B cell (primary cell): ENCODE measurements around the gene ZNF641. TPM values are rescaled to one million over a fixed set of nuclear protein-coding genes. Genes with fewer than 3 reads are reported as not detected.

Experiments
- ATAC-seq: fragments of 200-7000 bp; cut with Tn5 transposase; one replicate; pipeline ENCODE4 v1.10.0; 2021; ENCODE audit warnings: low read depth, mild to moderate bottlenecking, moderate number of reproducible peaks, moderate library complexity
- CTCF ChIA-PET: fragments of 350-600 bp; sonication (Branson Sonifier 250); formaldehyde crosslinking; loops from one replicate; lab custom pipeline; 2021; ENCODE audit warnings: antibody characterized with exemption, inconsistent platforms; lab: Charles Lee
- POLR2A ChIA-PET: fragments of 350-600 bp; sonication (Branson Sonifier 250); formaldehyde crosslinking; loops from one replicate; lab custom pipeline; 2021; ENCODE audit warnings: antibody characterized with exemption; lab: Charles Lee
- DNase-seq: peaks from one replicate; pipeline ENCODE4 v3.0.0; 2013
- H2AFZ ChIP-seq: 2 replicates; pipeline ENCODE4 v1.6.1; 2012; ENCODE audit warnings: mild to moderate bottlenecking, low read depth, low read length; ENCODE audit not compliant: insufficient read depth, poor library complexity, severe bottlenecking
- H3K27ac ChIP-seq, 2 donors: 1 replicate in 1 of 2; 2 replicates in 1 of 2; pipeline ENCODE4 v1.5.1; 2012 to 2013; ENCODE audit warnings: low read length in 2 of 2, mild to moderate bottlenecking in 2 of 2, moderate library complexity in 1 of 2
- H3K27me3 ChIP-seq, 4 experiments: fragments of 200-600 bp in 1 of 4; sonication (generic) in 1 of 4; replicated peaks in 1 of 4; 1 replicate in 2 of 4; 2 replicates in 2 of 4; pipeline versions ENCODE4 v1.6.1 to v1.7.0; 2013 to 2016; ENCODE audit warnings: low read length in 3 of 4, mild to moderate bottlenecking in 2 of 4, mixed read lengths in 1 of 4, moderate library complexity in 1 of 4; ENCODE audit not compliant: insufficient read depth in 4 of 4, control insufficient read depth in 3 of 4; ENCODE audit errors: control extremely low read depth in 1 of 4
- H3K36me3 ChIP-seq, 2 experiments: replicated peaks in 1 of 2; 1 replicate in 1 of 2; 2 replicates in 1 of 2; pipeline versions ENCODE4 v1.6.1 to v1.7.1; 2013; ENCODE audit warnings: low read length in 1 of 2; ENCODE audit not compliant: insufficient read depth in 2 of 2, control insufficient read depth in 1 of 2; ENCODE audit errors: control extremely low read depth in 1 of 2, extremely low read depth in 1 of 2
- H3K4me1 ChIP-seq, 2 donors: fragments of 200-600 bp in 1 of 2; sonication (generic) in 1 of 2; 1 replicate in 1 of 2; 2 replicates in 1 of 2; pipeline versions ENCODE4 v1.5.1 to v1.6.1; 2013 to 2017; ENCODE audit warnings: low read length in 2 of 2; ENCODE audit not compliant: control insufficient read depth in 2 of 2, insufficient read depth in 2 of 2
- H3K4me2 ChIP-seq: replicated peaks from 2 replicates; pipeline ENCODE3; 2012; ENCODE audit warnings: mild to moderate bottlenecking, low read depth, low read length; ENCODE audit not compliant: poor library complexity, severe bottlenecking
- H3K4me3 ChIP-seq, 5 experiments: fragments of 200-600 bp in 1 of 5; sonication (generic) in 1 of 5; 1 replicate in 3 of 5; 2 replicates in 2 of 5; pipeline versions ENCODE4 v1.5.1 to v1.7.0; 2011 to 2016; ENCODE audit warnings: low read length in 4 of 5, mild to moderate bottlenecking in 4 of 5, low read depth in 2 of 5, control low read depth in 1 of 5, moderate library complexity in 1 of 5; ENCODE audit not compliant: insufficient read depth in 1 of 5; ENCODE audit errors: control extremely low read depth in 1 of 5, extremely low read depth in 1 of 5
- H3K79me2 ChIP-seq: fragments of 200-600 bp; sonication (generic); one replicate; pipeline ENCODE4 v1.6.0; 2016; ENCODE audit warnings: low read length; ENCODE audit not compliant: control insufficient read depth, insufficient read depth
- H3K9ac ChIP-seq: fragments of 200-600 bp; sonication (generic); 2 replicates; pipeline ENCODE4 v1.6.1; 2017; ENCODE audit warnings: mild to moderate bottlenecking, low read length, moderate library complexity
- H3K9me3 ChIP-seq, 3 donors: one replicate each; pipeline versions ENCODE4 v1.6.1 to v1.7.1; 2013; ENCODE audit warnings: low read length in 2 of 3; ENCODE audit not compliant: control insufficient read depth in 2 of 3, insufficient read depth in 1 of 3; ENCODE audit errors: control extremely low read depth in 1 of 3
- H4K20me1 ChIP-seq: 2 replicates; pipeline ENCODE4 v1.6.0; 2012; ENCODE audit warnings: mild to moderate bottlenecking, low read length; ENCODE audit not compliant: insufficient read depth, control insufficient read depth, poor library complexity, severe bottlenecking
- H3K27ac Mint-ChIP-seq: one replicate; pipeline ENCODE4 v1.8.0; 2021; ENCODE audit warnings: mixed read lengths
- H3K27me3 Mint-ChIP-seq: one replicate; pipeline ENCODE4 v1.8.0; 2021; ENCODE audit warnings: mixed read lengths
- H3K4me1 Mint-ChIP-seq: one replicate; pipeline ENCODE4 v1.8.0; 2021; ENCODE audit warnings: mixed read lengths
- H3K4me3 Mint-ChIP-seq: one replicate; pipeline ENCODE4 v1.8.0; 2021; ENCODE audit warnings: mixed read lengths
- H3K9me3 Mint-ChIP-seq: one replicate; pipeline ENCODE4 v1.8.0; 2022; ENCODE audit warnings: mixed read lengths; ENCODE audit not compliant: insufficient read depth
- EZH2 ChIP-seq: IDR thresholded peaks from 2 replicates; pipeline ENCODE4 v1.6.1; 2012; ENCODE audit warnings: borderline replicate concordance, low read depth, mild to moderate bottlenecking, moderate library complexity, low read length; ENCODE audit not compliant: insufficient read depth, poor library complexity, severe bottlenecking
- WGBS: methylation state at CpG from one replicate; pipeline ENCODE4 v1.1.5; 2013; ENCODE audit warnings: missing lambda C conversion rate; ENCODE audit not compliant: insufficient coverage; 5-methylcytosine and 5-hydroxymethylcytosine counted together
- intact Hi-C: fragments of 100-400 bp; cut with micrococcal nuclease; formaldehyde crosslinking; loops from one replicate; pipeline ENCODE4 v1.10.0; 2022
- polyA plus RNA-seq: library from polyadenylated mRNA; depleted of rRNA; stranded (reverse); fragments of >200 nt; gene quantifications from 2 replicates; pipeline ENCODE4 v1.2.3, GENCODE V29; 2012
- total RNA-seq, 2 donors: library from RNA; stranded (reverse); fragments of 120-200 nt in 1 of 2; gene quantifications; 1 replicate in 1 of 2; 2 replicates in 1 of 2; pipeline versions ENCODE4 v1.2.3 to v1.2.4, GENCODE V29; 2013 to 2022
- TF ChIP-seq, protein P1 (sequence below): fragments of 200-600 bp; IDR thresholded peaks from one replicate; pipeline ENCODE4 v1.8.0; 2022; ENCODE audit warnings: antibody characterized with exemption, mild to moderate bottlenecking

ZNF641 gene
- total and polyA plus RNA-seq, 2 donors (not counting 1 experiment from before 2014, with no cell fraction given) = 10.3 to 34.2 TPM

DNA sequence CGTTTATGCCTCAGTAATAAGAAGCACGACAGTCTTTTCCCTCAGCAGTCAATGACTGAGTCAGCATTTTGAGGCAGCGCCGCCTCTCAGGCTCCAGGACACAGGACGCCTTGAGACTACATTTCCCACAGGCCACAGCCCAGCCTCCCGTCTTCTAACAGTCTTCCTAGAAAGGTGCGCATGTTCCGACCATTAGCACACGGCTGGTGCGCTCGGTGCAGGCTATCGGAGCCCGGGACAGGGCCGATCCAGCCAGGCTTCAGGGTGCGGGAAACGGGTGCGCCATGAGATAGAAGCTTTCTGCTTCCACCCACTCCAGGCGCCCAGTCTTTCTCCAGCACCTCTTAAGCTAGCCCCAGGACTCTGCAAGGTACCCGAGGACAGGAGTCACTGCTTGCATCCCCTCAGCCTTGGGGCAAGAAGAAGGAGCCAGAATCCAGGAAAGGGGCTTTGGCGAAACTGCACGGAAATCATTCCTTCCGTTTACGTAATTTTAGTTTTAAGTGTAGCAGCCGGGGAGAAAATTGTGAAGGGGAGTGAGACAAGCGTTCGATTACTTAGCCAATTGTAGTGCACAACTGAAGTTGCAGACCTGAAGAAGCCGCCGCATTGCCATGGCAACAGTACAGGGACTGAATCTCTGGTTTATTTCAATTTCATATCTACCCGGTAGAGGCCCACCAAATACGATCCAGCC is 54.0 kb downstream of the ZNF641 start:
- no peak overlapping the region for H3K27ac ChIP-seq
- no peaks in the 10 kb centered on the region for H3K9me3 ChIP-seq
- H4K20me1 ChIP-seq = no peaks in the 10 kb centered on the region
- peak overlapping the region; percentile 58 for H3K9ac ChIP-seq
- CTCF ChIA-PET = no interaction called here
- Mint-ChIP-seq H3K27ac (no peak overlapping the region), H3K9me3 (no peaks in the 10 kb centered on the region), H3K4me3 (peak overlapping the region; percentile 69), H3K4me1 (peaks cover 10% of the 10 kb centered on the region), H3K27me3 (peaks cover 29% of the 10 kb centered on the region)
- H3K4me3 ChIP-seq = peak overlapping the region in 3 of 5 experiments; percentile 36 to 59 (median 46)
- WGBS = 18% methylated on average over 29 of the region's 30 CpGs
- peak overlapping the region; percentile 71 for H3K4me2 ChIP-seq
- no peaks in the 10 kb centered on the region for H3K79me2 ChIP-seq
- ATAC-seq (peak; percentile 47), DNase-seq (peak; percentile 11)
- TF ChIP-seq, protein P1, sequence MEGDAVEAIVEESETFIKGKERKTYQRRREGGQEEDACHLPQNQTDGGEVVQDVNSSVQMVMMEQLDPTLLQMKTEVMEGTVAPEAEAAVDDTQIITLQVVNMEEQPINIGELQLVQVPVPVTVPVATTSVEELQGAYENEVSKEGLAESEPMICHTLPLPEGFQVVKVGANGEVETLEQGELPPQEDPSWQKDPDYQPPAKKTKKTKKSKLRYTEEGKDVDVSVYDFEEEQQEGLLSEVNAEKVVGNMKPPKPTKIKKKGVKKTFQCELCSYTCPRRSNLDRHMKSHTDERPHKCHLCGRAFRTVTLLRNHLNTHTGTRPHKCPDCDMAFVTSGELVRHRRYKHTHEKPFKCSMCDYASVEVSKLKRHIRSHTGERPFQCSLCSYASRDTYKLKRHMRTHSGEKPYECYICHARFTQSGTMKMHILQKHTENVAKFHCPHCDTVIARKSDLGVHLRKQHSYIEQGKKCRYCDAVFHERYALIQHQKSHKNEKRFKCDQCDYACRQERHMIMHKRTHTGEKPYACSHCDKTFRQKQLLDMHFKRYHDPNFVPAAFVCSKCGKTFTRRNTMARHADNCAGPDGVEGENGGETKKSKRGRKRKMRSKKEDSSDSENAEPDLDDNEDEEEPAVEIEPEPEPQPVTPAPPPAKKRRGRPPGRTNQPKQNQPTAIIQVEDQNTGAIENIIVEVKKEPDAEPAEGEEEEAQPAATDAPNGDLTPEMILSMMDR = no peak
- no peak for TF ChIP-seq EZH2
- H3K4me1 ChIP-seq = peaks cover 0 to 8% of the 10 kb centered on the region in 2 donors
- POLR2A ChIA-PET = interaction anchor here (0.6 kb wide), 1 partner anchor 377 kb away, joined by 7 read pairs; no protein-coding TSS in a partner anchor
- H2AFZ ChIP-seq = peak overlapping the region; percentile 61
- H3K27me3 ChIP-seq = peaks cover 0 to 11% (median 7%) of the 10 kb centered on the region in 4 experiments
- intact Hi-C loops = no loop called here
- no peaks in the 10 kb centered on the region for H3K36me3 ChIP-seq

DNA sequence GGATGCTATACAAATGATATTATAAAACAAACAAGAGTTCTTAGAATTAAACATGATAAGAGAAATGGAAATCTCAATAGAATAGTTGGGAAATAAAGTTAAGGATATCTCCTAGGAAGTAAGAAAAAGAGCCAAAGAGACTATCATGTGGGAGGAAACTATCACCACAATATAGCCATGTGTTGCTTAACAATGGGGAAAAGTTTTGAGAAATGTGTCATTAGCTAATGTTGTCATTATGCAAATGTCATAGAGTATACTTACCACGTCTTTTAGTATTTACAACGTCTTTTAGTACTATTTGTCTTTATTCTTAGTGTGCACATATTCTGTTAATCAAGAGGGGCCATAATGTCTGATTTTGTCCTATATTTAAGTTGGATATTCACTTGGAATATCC is 58.7 kb downstream of the ZNF641 start:
- intact Hi-C loops = no loop called here
- DNase-seq (no peak), ATAC-seq (no peak)
- no peaks in the 10 kb centered on the region for H3K36me3 ChIP-seq
- H3K27me3 Mint-ChIP-seq = peaks cover 38% of the 10 kb centered on the region
- H4K20me1 ChIP-seq = no peaks in the 10 kb centered on the region
- ChIA-PET POLR2A (no interaction called here), CTCF (no interaction called here)
- H3K9me3 Mint-ChIP-seq = no peaks in the 10 kb centered on the region
- peaks cover 7% of the 10 kb centered on the region for H3K4me1 Mint-ChIP-seq
- H3K9ac ChIP-seq = no peak overlapping the region
- peaks cover 0 to 11% (median 6%) of the 10 kb centered on the region in 4 experiments for H3K27me3 ChIP-seq
- H3K4me2 ChIP-seq = no peak overlapping the region
- no peak for TF ChIP-seq EZH2
- H3K27ac ChIP-seq = no peak overlapping the region
- no peak overlapping the region for H3K4me3 ChIP-seq
- H2AFZ ChIP-seq = no peak overlapping the region
- H3K27ac Mint-ChIP-seq = no peak overlapping the region
- no peaks in the 10 kb centered on the region for H3K9me3 ChIP-seq
- WGBS = no CpG with 5 or more reads among the region's 2 CpGs
- H3K79me2 ChIP-seq = no peaks in the 10 kb centered on the region
- peaks cover 0 to 7% of the 10 kb centered on the region in 2 donors for H3K4me1 ChIP-seq
- no peak overlapping the region for H3K4me3 Mint-ChIP-seq
